H9 (cell line): ENCODE measurements around the gene ERMP1. TPM values are rescaled to one million over a fixed set of nuclear protein-coding genes. Genes with fewer than 3 reads are reported as not detected.

Experiments used
- DNase-seq: peaks from one replicate; pipeline ENCODE4 v3.0.0-alpha.2; 2017
- H2AFZ ChIP-seq: one replicate; pipeline ENCODE4 v1.6.1; 2013; ENCODE audit warnings: mild to moderate bottlenecking, low read length, control low read depth, moderate library complexity
- H2AK5ac ChIP-seq: 2 replicates; pipeline ENCODE4 v1.6.1; 2013; ENCODE audit warnings: low read length, control low read depth, mixed read lengths; ENCODE audit not compliant: insufficient read length
- H2BK120ac ChIP-seq: one replicate; pipeline ENCODE4 v1.6.1; 2013; ENCODE audit warnings: low read depth, mild to moderate bottlenecking, low read length, control low read depth, inconsistent platforms; ENCODE audit not compliant: poor library complexity, severe bottlenecking
- H2BK12ac ChIP-seq: 2 replicates; pipeline ENCODE4 v1.6.1; 2013; ENCODE audit warnings: low read length, control low read depth, mixed read lengths, low read depth; ENCODE audit not compliant: insufficient read length
- H2BK15ac ChIP-seq: 2 replicates; pipeline ENCODE4 v1.6.1; 2013; ENCODE audit warnings: low read depth, low read length, control low read depth
- H2BK20ac ChIP-seq: one replicate; pipeline ENCODE4 v1.6.1; 2013; ENCODE audit warnings: low read depth, mild to moderate bottlenecking, low read length, control low read depth, inconsistent platforms; ENCODE audit not compliant: poor library complexity, severe bottlenecking
- H2BK5ac ChIP-seq: 2 replicates; pipeline ENCODE4 v1.6.1; 2013; ENCODE audit warnings: low read length, control low read depth, mixed read lengths; ENCODE audit not compliant: insufficient read length
- H3K14ac ChIP-seq: 2 replicates; pipeline ENCODE4 v1.6.1; 2013; ENCODE audit warnings: low read length, control low read depth; ENCODE audit not compliant: insufficient read depth
- H3K18ac ChIP-seq: 2 replicates; pipeline ENCODE4 v1.6.1; 2013; ENCODE audit warnings: low read depth, mild to moderate bottlenecking, mixed read lengths, low read length, control low read depth; ENCODE audit not compliant: insufficient read length
- H3K23ac ChIP-seq: 2 replicates; pipeline ENCODE4 v1.6.1; 2013; ENCODE audit warnings: low read length, control low read depth, mixed read lengths, low read depth; ENCODE audit not compliant: insufficient read length
- H3K23me2 ChIP-seq: 2 replicates; pipeline ENCODE4 v1.6.1; 2013; ENCODE audit warnings: low read depth, mild to moderate bottlenecking, mixed read lengths, low read length, control low read depth; ENCODE audit not compliant: insufficient read length, poor library complexity, severe bottlenecking
- H3K27ac ChIP-seq: 2 replicates; pipeline ENCODE4 v1.5.1; 2013; ENCODE audit warnings: low read length, control low read depth, mixed read lengths, low read depth; ENCODE audit not compliant: insufficient read length
- H3K27me3 ChIP-seq: 2 replicates; pipeline ENCODE4 v1.6.1; 2013; ENCODE audit warnings: low read length, control low read depth, inconsistent platforms; ENCODE audit not compliant: insufficient read depth
- H3K4ac ChIP-seq: 2 replicates; pipeline ENCODE4 v1.6.1; 2013; ENCODE audit warnings: low read depth, mild to moderate bottlenecking, control low read depth, inconsistent platforms, low read length, moderate library complexity
- H3K4me1 ChIP-seq: 2 replicates; pipeline ENCODE4 v1.6.1; 2013; ENCODE audit warnings: low read length, control low read depth, inconsistent platforms; ENCODE audit not compliant: insufficient read depth
- H3K4me2 ChIP-seq: 2 replicates; pipeline ENCODE4 v1.6.1; 2013; ENCODE audit warnings: low read length, control low read depth, mixed read lengths; ENCODE audit not compliant: insufficient read length, insufficient read depth
- H3K56ac ChIP-seq: 2 replicates; pipeline ENCODE4 v1.6.1; 2013; ENCODE audit warnings: low read depth, mild to moderate bottlenecking, mixed read lengths, low read length, control low read depth; ENCODE audit not compliant: insufficient read length
- H3K79me1 ChIP-seq: 2 replicates; pipeline ENCODE4 v1.6.1; 2013; ENCODE audit warnings: low read depth, mild to moderate bottlenecking, moderate library complexity, low read length, control low read depth, inconsistent platforms; ENCODE audit not compliant: insufficient read depth, poor library complexity, severe bottlenecking
- H3K79me2 ChIP-seq: 2 replicates; pipeline ENCODE4 v1.6.1; 2013; ENCODE audit warnings: low read length, control low read depth, inconsistent platforms; ENCODE audit not compliant: insufficient read depth
- H3K9ac ChIP-seq: 2 replicates; pipeline ENCODE4 v1.6.1; 2013; ENCODE audit warnings: low read length, control low read depth, mixed read lengths; ENCODE audit not compliant: insufficient read length; ENCODE audit errors: extremely low read depth
- H3K9me3 ChIP-seq: one replicate; pipeline ENCODE4 v1.6.1; 2013; ENCODE audit warnings: low read depth, low read length, inconsistent platforms; ENCODE audit not compliant: control insufficient read depth
- H3T11ph ChIP-seq: one replicate; pipeline ENCODE4 v1.6.1; 2013; ENCODE audit warnings: mild to moderate bottlenecking, low read length, control low read depth, inconsistent platforms
- H4K20me1 ChIP-seq: one replicate; pipeline ENCODE4 v1.6.1; 2013; ENCODE audit not compliant: control insufficient read depth, insufficient read length, insufficient read depth
- H4K5ac ChIP-seq: 2 replicates; pipeline ENCODE4 v1.6.1; 2013; ENCODE audit warnings: low read depth, mild to moderate bottlenecking, mixed read lengths, low read length, control low read depth; ENCODE audit not compliant: insufficient read length
- H4K8ac ChIP-seq: replicated peaks from 2 replicates; pipeline ENCODE4 v1.6.1; 2013; ENCODE audit warnings: low read length, control low read depth, mixed read lengths, low read depth; ENCODE audit not compliant: insufficient read length
- H4K91ac ChIP-seq: 2 replicates; pipeline ENCODE4 v1.6.1; 2013; ENCODE audit warnings: low read depth, mild to moderate bottlenecking, moderate library complexity, mixed read lengths, low read length, control low read depth; ENCODE audit not compliant: insufficient read length
- H3K27ac Mint-ChIP-seq, 3 experiments: 2 replicates in 2 of 3; 3 replicates in 1 of 3; pipeline ENCODE4 v1.8.0; 2020 to 2021; ENCODE audit warnings: mixed read lengths in 3 of 3, mild to moderate bottlenecking in 1 of 3, moderate library complexity in 1 of 3
- H3K27me3 Mint-ChIP-seq: 2 replicates; pipeline ENCODE4 v1.8.0; 2021; ENCODE audit warnings: low read depth, mild to moderate bottlenecking, moderate library complexity, mixed read lengths
- H3K36me3 Mint-ChIP-seq, 3 experiments: 2 replicates in 2 of 3; 3 replicates in 1 of 3; pipeline ENCODE4 v1.8.0; 2020 to 2021; ENCODE audit warnings: low read depth in 3 of 3, mixed read lengths in 3 of 3; ENCODE audit not compliant: insufficient read depth in 1 of 3
- H3K4me1 Mint-ChIP-seq, 2 experiments: 2 replicates each; pipeline ENCODE4 v1.8.0; 2020; ENCODE audit warnings: mixed read lengths in 2 of 2
- H3K4me3 Mint-ChIP-seq, 2 experiments: 2 replicates in 1 of 2; 3 replicates in 1 of 2; pipeline ENCODE4 v1.8.0; 2020 to 2021; ENCODE audit warnings: mild to moderate bottlenecking in 2 of 2, mixed read lengths in 2 of 2, moderate library complexity in 1 of 2
- H3K9me3 Mint-ChIP-seq, 2 experiments: 2 replicates in 1 of 2; 3 replicates in 1 of 2; pipeline ENCODE4 v1.8.0; 2020; ENCODE audit warnings: mild to moderate bottlenecking in 2 of 2, mixed read lengths in 2 of 2, moderate library complexity in 1 of 2
- WGBS: extraction: QIAGEN DNeasy Blood & Tissue Kit; methylation state at CpG from one replicate; pipeline ENCODE4 v1.1.7; 2013; ENCODE audit warnings: missing lambda C conversion rate, low lambda C conversion rate, mixed read lengths; ENCODE audit not compliant: insufficient read length; ENCODE audit errors: extremely low coverage; 5-methylcytosine and 5-hydroxymethylcytosine counted together
- total RNA-seq: library from RNA; stranded (reverse); gene quantifications from 2 replicates; pipeline ENCODE4 v1.2.1, GENCODE V29; 2021
- TF ChIP-seq, protein P1 (sequence below): fragments of 200-600 bp; sonication (generic); conservative IDR thresholded peaks from 3 replicates; pipeline ENCODE4 v1.8.0; 2021; ENCODE audit warnings: antibody characterized with exemption, mild to moderate bottlenecking

Gene ERMP1
- total RNA-seq, 1 experiment from 2014 or later: 20.2 TPM

- Histone ChIP-seq H4K91ac (no peak overlapping the region), H3K79me1 (no peaks in the 10 kb centered on the region), H2BK15ac (no peak overlapping the region), H3K14ac (no peak overlapping the region), H2BK12ac (no peak overlapping the region), H2AFZ (no peak overlapping the region), H3K23ac (no peak overlapping the region), H2BK5ac (no peak overlapping the region), H3K4me2 (no peak overlapping the region), H3K18ac (no peak overlapping the region), H4K20me1 (no peaks in the 10 kb centered on the region), H3K23me2 (no peaks in the 10 kb centered on the region), H3K4ac (no peak overlapping the region), H2AK5ac (no peak overlapping the region), H3K27me3 (no peaks in the 10 kb centered on the region), H3K79me2 (no peaks in the 10 kb centered on the region), H4K5ac (no peak overlapping the region), H3K4me1 (no peaks in the 10 kb centered on the region), H3K27ac (no peak overlapping the region), H2BK120ac (no peak overlapping the region), H3K9ac (no peak overlapping the region), H2BK20ac (no peak overlapping the region), H3T11ph (no peak overlapping the region), H4K8ac (no peak overlapping the region), H3K9me3 (peaks cover 10% of the 10 kb centered on the region), H3K56ac (no peak overlapping the region)
- Mint-ChIP-seq H3K36me3 (peaks cover 74 to 78% (median 74%) of the 10 kb centered on the region in 3 experiments), H3K27ac (no peak overlapping the region), H3K4me3 (no peak overlapping the region), H3K9me3 (peaks cover 47 to 51% of the 10 kb centered on the region in 2 experiments), H3K27me3 (no peaks in the 10 kb centered on the region; the same call in 1 of the 2 replicates), H3K4me1 (peaks cover 6 to 8% of the 10 kb centered on the region in 2 experiments)
- no CpG with 5 or more reads among the region's 1 CpG for whole genome bisulfite sequencing
- TF ChIP-seq, protein P1, sequence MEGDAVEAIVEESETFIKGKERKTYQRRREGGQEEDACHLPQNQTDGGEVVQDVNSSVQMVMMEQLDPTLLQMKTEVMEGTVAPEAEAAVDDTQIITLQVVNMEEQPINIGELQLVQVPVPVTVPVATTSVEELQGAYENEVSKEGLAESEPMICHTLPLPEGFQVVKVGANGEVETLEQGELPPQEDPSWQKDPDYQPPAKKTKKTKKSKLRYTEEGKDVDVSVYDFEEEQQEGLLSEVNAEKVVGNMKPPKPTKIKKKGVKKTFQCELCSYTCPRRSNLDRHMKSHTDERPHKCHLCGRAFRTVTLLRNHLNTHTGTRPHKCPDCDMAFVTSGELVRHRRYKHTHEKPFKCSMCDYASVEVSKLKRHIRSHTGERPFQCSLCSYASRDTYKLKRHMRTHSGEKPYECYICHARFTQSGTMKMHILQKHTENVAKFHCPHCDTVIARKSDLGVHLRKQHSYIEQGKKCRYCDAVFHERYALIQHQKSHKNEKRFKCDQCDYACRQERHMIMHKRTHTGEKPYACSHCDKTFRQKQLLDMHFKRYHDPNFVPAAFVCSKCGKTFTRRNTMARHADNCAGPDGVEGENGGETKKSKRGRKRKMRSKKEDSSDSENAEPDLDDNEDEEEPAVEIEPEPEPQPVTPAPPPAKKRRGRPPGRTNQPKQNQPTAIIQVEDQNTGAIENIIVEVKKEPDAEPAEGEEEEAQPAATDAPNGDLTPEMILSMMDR: no peak
- DNase-seq: no peak
These were observed 54.1 kb downstream of the ERMP1 start for GRCh38 chr9:5778805-5779204.
